VCaP (cell line): ENCODE measurements around the gene CCDC134.

ENCODE experiments used
- H3K27ac ChIP-seq: fragments of 450-650 bp; 2 replicates; pipeline ENCODE4 v1.5.1; 2017
- TF ChIP-seq, protein P1 (sequence below): fragments of 450-650 bp; conservative IDR thresholded peaks from 2 replicates; pipeline ENCODE4 v1.5.1; 2017; ENCODE audit warnings: mild to moderate bottlenecking, moderate library complexity

CCDC134 gene

DNA sequence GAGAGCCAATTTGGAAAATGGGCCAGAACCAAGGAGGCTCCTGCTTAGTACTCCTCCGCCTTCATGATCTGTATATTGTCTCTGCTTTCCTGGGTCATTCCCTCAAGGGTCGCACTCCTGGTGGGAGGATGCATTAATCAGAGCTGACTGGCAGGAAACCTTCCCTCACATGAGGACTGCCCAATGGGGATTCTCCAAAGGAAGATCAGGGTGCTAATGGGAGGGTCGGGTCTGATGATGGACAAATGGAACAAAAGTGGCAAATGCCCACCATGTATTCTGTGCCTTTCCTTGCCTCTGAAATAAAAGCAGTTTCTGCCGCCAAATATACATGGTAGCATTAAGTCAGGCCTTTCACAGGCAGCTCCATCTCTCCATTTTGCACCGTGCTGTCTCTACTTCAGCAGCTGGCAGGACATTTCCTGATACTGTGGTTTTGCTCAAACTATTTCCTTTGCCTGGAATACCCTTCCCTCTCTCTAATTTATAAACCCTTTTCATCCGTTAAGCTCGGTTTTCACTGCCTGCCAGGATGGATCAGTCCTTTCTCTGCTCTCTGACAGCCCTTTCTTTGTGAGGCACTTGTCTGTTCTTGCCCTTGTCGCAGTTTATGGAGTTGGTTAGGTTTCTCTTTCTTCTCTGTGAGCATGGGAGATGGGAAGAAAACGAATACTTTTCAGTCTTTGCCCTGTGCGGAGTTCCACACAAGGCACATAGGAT is 45.9 kb downstream of the CCDC134 start:
- H3K27ac ChIP-seq: peak overlapping the region; percentile 81
- TF ChIP-seq, protein P1, sequence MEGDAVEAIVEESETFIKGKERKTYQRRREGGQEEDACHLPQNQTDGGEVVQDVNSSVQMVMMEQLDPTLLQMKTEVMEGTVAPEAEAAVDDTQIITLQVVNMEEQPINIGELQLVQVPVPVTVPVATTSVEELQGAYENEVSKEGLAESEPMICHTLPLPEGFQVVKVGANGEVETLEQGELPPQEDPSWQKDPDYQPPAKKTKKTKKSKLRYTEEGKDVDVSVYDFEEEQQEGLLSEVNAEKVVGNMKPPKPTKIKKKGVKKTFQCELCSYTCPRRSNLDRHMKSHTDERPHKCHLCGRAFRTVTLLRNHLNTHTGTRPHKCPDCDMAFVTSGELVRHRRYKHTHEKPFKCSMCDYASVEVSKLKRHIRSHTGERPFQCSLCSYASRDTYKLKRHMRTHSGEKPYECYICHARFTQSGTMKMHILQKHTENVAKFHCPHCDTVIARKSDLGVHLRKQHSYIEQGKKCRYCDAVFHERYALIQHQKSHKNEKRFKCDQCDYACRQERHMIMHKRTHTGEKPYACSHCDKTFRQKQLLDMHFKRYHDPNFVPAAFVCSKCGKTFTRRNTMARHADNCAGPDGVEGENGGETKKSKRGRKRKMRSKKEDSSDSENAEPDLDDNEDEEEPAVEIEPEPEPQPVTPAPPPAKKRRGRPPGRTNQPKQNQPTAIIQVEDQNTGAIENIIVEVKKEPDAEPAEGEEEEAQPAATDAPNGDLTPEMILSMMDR: no peak

DNA sequence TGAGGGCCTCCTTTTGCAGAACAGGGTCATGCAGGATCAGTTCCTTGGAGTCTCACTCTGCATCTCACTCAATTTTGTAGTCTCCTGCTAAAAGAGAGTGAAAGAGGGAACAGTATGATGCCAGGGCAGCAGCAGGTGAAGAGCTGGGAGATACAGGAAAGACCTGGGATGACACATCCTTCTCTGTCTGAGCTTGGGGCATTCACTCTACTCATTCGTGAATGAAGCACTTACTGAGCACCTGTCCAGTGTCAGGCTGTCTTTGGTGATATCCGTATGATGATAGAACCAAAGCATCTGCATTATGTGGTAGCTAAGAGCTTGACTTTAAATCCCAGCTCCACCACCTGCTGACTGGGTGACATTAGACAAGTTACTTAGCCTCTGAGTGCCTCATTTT is 46.8 kb downstream of the CCDC134 start:
- TF ChIP-seq, protein P1: no peak
- H3K27ac ChIP-seq: peak overlapping the region; percentile 81

GRCh38 chr22:41848468-41848867 is 48.0 kb downstream of the CCDC134 start:
- TF ChIP-seq, protein P1: no peak
- no peak overlapping the region for H3K27ac ChIP-seq

- no peak overlapping the region for H3K27ac ChIP-seq
- TF ChIP-seq, protein P1: no peak
Observed at GRCh38 chr22:41856469-41856868, 56.0 kb downstream of the CCDC134 start.

DNA sequence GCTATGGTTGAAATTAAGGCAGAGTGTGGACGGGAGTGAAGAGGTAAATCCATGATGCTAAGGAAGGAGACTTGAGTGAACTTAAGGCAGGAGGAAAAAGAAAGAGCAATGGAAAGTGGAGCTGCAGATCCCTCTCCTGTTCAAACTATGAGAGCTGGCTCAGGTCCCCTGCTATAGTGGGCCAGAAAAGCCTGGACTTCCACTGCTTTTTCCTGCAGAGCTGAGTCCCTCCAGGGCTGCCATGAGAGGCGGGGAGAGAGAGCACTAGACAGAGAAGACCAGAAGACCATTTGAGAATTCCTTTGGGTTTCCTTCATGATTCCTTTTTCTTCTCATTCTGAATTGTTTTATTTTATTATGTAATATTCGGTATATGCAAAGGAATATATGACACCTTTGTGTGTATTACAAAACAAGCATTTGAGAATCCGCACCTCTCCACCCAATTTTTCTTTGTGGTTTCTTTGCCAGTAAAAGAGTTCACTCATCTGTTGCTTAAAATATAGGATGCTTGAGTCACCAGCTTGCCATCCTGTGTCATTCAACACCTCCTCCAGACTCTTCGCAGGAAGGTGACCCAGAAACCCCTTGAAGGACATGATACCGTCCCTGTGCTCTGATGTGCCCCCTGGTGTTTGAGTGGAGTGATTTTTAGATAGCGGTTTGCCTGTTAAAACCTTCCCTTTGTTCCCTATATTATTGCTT is 56.8 kb downstream of the CCDC134 start:
- TF ChIP-seq, protein P1: peak; percentile 55
- H3K27ac ChIP-seq: no peak overlapping the region

DNA sequence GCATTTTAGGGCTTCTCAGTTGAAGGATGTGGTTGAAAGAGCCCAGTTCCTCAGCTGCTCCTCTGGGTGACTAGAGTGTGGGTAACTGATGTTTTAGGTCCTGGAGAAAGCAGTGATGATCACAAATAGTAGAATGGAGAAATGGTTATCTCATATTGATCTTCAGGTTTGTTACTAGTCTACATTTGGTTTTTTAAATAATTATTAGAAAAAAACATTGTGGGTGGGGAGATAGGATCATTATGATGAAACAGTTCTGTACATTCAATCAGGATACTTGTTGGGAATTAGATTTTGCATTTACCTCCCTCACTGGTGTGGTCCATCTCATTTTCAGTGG is 57.4 kb downstream of the CCDC134 start:
- TF ChIP-seq, protein P1: no peak; the same call in 1 of the 2 replicates
- H3K27ac ChIP-seq: no peak overlapping the region

DNA sequence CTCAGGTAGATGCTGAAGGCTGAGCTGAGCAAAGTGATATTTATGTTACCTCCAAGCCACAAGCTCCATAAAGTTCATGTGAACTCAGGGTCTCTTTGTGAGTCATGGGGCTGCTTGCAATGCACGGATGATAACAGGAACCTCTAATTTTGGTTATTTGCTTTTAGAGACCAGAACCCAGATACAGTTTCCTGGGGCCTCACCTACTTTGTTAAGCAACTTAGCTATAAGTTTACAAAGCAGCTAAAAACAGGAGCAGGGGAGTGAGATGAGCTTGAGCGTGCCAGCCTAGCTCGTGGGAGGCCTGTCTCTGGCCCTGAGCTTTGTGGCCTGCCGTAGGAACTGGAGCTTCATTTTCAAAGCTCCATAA is 61.7 kb downstream of the CCDC134 start:
- TF ChIP-seq, protein P1: no peak
- H3K27ac ChIP-seq: no peak overlapping the region
